GM12891 (cell line): ENCODE data around the gene USH2A.

ENCODE experiments used
- POLR2A ChIP-seq: IDR thresholded peaks from 2 replicates; pipeline ENCODE4 v1.6.1; 2011; ENCODE audit warnings: low read depth, low read length, control low read depth
- POLR2AphosphoS5 ChIP-seq: IDR thresholded peaks from 2 replicates; pipeline ENCODE4 v1.6.1; 2011; ENCODE audit warnings: low read depth, low read length, control low read depth

DNA sequence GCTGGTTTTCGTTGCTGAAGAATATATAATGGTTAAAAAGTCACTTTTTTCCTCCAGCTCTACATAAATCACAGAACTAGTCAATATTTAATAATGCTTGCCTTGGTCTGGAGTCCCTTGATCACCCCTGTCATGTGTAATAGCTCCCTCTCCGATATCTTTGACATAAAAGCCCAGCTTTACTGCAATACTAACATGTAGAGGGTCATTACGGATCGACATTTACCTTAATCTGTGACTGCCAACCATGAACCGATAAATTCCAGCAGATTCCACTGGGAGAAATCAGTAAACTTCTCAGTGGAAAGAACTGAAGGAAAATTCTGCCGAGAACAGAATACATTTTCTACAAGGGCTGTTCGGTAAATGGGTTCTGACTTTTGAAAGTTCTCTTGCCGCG lies 459.6 kb downstream of the USH2A start:
- no peak for TF ChIP-seq POLR2A
- TF ChIP-seq POLR2AphosphoS5, result no peak
